ENCODE data around the gene ESAM. TPM values are rescaled to one million over a fixed set of nuclear protein-coding genes. Genes with fewer than 3 reads are reported as not detected.

The ESAM gene, protein sequence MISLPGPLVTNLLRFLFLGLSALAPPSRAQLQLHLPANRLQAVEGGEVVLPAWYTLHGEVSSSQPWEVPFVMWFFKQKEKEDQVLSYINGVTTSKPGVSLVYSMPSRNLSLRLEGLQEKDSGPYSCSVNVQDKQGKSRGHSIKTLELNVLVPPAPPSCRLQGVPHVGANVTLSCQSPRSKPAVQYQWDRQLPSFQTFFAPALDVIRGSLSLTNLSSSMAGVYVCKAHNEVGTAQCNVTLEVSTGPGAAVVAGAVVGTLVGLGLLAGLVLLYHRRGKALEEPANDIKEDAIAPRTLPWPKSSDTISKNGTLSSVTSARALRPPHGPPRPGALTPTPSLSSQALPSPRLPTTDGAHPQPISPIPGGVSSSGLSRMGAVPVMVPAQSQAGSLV
- 1.4 and 1.6 TPM in 2 replicates for total RNA-seq
- long read RNA-seq = 0 reads

GRCh38 chr11:124762105-124762623, at the start of gene ESAM:
Gene ESAM, minus strand, starts transcription at chr11:124762290. Its CDS starts 136 bp downstream, at chr11:124762154.
- Mint-ChIP-seq H3K27me3 (peaks cover 45% of the 10 kb centered on the region), H3K9me3 (ENCODE audit: low read depth) (no peaks in the 10 kb centered on the region), H3K4me3 (ENCODE audit: low read depth) (peak within 1 kb of the TSS; percentile 85), H3K4me1 (ENCODE audit: low read depth) (peaks cover 17% of the 10 kb centered on the region), H3K36me3 (ENCODE audit: insufficient read depth) (peaks cover 3% of the 10 kb centered on the region), H3K27ac (peak within 1 kb of the TSS; percentile 80)
- TF ChIP-seq, protein P1, sequence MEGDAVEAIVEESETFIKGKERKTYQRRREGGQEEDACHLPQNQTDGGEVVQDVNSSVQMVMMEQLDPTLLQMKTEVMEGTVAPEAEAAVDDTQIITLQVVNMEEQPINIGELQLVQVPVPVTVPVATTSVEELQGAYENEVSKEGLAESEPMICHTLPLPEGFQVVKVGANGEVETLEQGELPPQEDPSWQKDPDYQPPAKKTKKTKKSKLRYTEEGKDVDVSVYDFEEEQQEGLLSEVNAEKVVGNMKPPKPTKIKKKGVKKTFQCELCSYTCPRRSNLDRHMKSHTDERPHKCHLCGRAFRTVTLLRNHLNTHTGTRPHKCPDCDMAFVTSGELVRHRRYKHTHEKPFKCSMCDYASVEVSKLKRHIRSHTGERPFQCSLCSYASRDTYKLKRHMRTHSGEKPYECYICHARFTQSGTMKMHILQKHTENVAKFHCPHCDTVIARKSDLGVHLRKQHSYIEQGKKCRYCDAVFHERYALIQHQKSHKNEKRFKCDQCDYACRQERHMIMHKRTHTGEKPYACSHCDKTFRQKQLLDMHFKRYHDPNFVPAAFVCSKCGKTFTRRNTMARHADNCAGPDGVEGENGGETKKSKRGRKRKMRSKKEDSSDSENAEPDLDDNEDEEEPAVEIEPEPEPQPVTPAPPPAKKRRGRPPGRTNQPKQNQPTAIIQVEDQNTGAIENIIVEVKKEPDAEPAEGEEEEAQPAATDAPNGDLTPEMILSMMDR (IDR thresholded peaks at IDR 0.05; ENCODE audit: unreplicated experiment) = no peak
- no peak for DNase-seq (ENCODE audit: low spot score, unreplicated experiment)

DNA sequence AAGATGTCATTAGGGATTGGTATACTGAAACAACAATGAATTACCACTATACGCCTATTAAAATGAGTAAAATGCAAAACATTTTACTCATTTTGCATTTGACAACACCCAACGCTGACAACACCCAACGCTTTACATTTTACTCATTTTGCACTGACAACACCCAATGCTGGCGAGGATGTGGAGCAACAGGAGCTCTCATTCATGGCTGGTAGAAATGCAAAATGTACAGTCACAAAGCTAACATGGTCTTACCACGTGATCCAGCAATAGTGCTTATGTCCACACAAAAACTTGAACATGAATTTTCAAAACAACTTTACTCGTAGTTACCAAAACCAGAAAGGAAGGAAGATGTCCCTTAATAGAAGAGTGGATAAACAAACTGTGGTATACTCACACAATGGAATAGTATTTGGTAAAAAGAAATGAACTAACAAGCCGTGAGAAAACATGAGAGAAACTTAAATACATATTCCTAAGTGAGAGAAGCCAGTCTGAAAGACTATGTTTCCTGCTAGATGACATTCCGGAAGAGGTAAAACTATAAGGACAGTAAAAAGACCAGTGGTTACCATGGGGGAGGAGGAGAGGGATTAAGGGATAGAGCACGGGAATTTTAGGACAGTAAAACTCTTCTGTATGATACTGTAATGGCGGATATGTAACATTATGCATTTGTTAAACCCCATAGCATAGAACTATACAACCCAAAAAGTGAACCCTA, 49.5 kb upstream of the ESAM start:
- no peaks in the 10 kb centered on the region for H3K4me1 Mint-ChIP-seq (ENCODE audit: low read depth)
- DNase-seq (ENCODE audit: low spot score, unreplicated experiment) = no peak

DNA sequence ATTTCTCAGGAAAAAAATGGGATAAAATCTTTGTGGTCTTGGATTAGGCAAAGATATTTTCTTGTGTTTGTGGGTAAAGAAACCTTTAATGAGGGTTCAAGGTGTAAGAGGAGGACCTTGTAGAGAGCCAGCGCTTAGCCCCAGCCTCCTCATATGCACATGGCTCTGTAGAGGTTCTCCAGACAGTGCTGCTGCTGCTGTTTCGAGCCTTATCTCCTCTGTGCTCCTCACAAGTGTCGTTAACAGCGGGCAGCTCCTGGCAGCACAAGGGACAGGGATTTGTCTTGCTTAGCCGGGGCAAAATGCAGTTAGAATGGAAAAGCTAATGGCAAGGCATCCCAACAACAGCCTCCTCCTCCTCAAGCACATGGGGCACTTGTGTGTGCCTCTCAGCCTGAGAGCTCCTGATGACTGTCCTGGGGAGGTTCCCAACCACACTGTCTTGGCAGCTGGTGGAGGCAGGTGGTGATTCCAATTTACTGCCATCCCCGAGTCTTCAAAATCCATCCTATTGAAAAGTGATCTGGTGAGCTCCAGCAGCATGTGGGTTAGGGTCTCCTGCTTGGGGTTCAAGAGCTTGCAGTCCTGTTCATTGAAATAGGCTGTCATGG, 45.7 kb upstream of the ESAM start:
- no peaks in the 10 kb centered on the region for H3K4me1 Mint-ChIP-seq (ENCODE audit: low read depth)
- no peaks in the 10 kb centered on the region for H3K27me3 Mint-ChIP-seq
- TF ChIP-seq, protein P1 (IDR thresholded peaks at IDR 0.05; ENCODE audit: unreplicated experiment) = no peak

More for the DNA sequence above, 49.5 kb upstream of the ESAM start:
- Mint-ChIP-seq H3K27me3 (peaks cover 8% of the 10 kb centered on the region), H3K9me3 (ENCODE audit: low read depth) (no peaks in the 10 kb centered on the region), H3K27ac (no peak overlapping the region), H3K36me3 (ENCODE audit: insufficient read depth) (no peaks in the 10 kb centered on the region), H3K4me3 (ENCODE audit: low read depth) (no peak overlapping the region)
- TF ChIP-seq, protein P1 (IDR thresholded peaks at IDR 0.05; ENCODE audit: unreplicated experiment) = no peak

DNA sequence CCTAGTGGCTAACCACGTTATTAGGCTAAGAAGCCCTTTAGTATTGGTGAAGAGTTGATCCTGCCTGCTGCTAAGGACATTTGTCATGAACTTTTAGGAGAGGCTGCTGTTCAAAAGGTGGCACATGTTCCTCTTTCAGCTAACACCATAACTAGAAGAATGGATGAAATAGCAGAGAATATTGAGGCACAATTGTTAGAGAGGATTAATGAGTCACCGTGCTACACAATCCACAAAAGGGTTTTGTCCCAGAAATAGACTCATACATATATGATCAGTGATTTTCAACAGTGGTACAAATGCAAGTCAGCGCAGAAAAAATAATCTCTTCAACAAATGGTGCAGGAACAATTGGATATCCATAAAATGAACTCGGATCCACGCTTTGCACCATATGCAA, 45.1 kb upstream of the ESAM start:
- TF ChIP-seq, protein P1 (IDR thresholded peaks at IDR 0.05; ENCODE audit: unreplicated experiment) = no peak
- H3K27me3 Mint-ChIP-seq = no peaks in the 10 kb centered on the region
- H3K4me1 Mint-ChIP-seq (ENCODE audit: low read depth) = no peaks in the 10 kb centered on the region
- H3K36me3 Mint-ChIP-seq (ENCODE audit: insufficient read depth) = peaks cover 4% of the 10 kb centered on the region
- no peak for DNase-seq (ENCODE audit: low spot score, unreplicated experiment)
- H3K9me3 Mint-ChIP-seq (ENCODE audit: low read depth) = no peaks in the 10 kb centered on the region
- H3K27ac Mint-ChIP-seq = no peak overlapping the region
- no peak overlapping the region for H3K4me3 Mint-ChIP-seq (ENCODE audit: low read depth)

More for the DNA sequence above, 45.7 kb upstream of the ESAM start:
- Mint-ChIP-seq H3K9me3 (ENCODE audit: low read depth) (no peaks in the 10 kb centered on the region), H3K27ac (no peak overlapping the region), H3K36me3 (ENCODE audit: insufficient read depth) (peaks cover 4% of the 10 kb centered on the region), H3K4me3 (ENCODE audit: low read depth) (no peak overlapping the region)
- no peak for DNase-seq (ENCODE audit: low spot score, unreplicated experiment)

- Mint-ChIP-seq H3K27ac (no peak overlapping the region), H3K4me1 (ENCODE audit: low read depth) (no peaks in the 10 kb centered on the region), H3K4me3 (ENCODE audit: low read depth) (no peak overlapping the region), H3K36me3 (ENCODE audit: insufficient read depth) (peaks cover 4% of the 10 kb centered on the region), H3K9me3 (ENCODE audit: low read depth) (no peaks in the 10 kb centered on the region), H3K27me3 (no peaks in the 10 kb centered on the region)
- DNase-seq (ENCODE audit: low spot score, unreplicated experiment) = no peak
- TF ChIP-seq, protein P1 (IDR thresholded peaks at IDR 0.05; ENCODE audit: unreplicated experiment) = no peak
Measured at GRCh38 chr11:124804884-124805283, 42.8 kb upstream of the ESAM start.
